GM18520 (cell line): ENCODE measurements around the gene GDI1.
A peak's percentile ranks its signal among the peaks of the same experiment; 100 is the strongest.

Experiments
- ATAC-seq: cut with Tn5 transposase; IDR thresholded peaks from one replicate; pipeline ENCODE4 v1.9.1; 2021; ENCODE audit not compliant: unreplicated experiment

The GDI1 gene

DNA sequence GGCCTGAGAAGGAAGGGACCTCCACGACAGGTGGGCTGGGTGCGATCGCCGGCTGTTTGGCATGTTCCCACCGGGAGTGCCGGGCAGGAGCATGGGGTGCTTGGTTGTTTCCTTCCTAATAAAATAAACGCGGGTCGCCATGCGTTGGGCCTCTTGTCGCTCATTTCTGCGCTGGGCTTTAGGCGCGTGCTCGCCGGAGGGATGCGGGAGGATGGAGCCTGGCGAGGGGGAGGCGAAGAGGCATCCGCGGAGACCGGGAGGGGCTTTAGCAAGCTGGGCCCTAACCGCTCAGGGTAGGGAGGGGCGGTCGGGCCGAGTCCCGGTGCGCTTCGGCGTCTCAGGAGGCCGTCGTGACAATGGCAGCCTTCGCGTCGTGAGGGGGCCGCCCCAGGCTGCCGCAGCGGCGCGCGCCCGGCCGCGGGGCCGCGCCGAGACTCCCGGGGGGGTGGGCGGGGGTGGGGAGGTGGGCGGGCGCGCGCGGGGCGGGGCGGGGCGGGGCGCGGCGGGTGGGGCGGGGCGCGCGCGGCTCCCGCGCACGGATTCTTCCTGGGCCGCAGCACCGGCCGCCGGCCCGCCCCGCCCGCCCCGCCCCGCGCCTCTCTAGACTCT lies 476 bp upstream of the GDI1 start:
- ATAC-seq = no peak

DNA sequence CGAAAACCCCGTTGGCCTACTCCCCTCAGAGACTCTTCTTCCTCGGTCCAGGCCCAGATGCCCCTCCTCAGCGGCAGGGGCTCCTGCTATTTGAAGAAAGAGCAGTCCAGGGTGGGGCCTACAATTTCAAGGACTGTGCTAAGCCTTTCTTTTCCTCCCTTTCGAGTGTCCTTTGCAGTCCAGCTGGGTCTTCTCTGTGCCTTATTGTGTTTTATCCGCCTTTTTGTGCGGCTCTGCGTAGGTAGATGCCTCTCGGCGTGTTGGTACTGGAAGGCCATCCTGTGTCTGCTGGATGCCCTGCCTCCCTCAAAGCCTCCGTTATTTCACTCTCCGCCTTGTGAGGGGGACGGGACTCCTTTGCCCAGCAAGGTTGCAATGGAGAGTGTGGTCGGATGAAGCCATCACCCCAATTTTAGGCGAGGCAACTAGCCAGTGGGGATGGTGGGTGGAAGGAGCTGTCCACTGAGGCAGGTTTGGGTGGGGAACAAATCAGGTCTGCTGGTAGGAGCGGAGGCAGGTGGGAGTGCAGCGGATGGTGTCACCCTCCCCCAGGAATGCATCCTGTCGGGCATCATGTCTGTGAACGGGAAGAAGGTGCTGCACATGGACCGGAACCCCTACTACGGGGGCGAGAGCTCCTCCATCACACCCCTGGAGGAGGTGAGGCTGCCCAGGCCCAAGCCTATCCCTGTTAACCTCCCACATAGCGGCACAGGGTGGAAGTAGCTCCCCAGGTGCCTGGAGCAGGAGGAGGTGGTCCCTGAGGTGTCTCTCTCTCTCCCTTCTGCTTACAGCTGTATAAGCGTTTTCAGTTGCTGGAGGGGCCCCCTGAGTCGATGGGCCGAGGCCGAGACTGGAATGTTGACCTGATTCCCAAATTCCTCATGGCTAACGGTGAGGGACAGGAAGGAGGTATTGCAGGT lies 1.3 kb downstream of the GDI1 start:
- no peak for ATAC-seq

- ATAC-seq = no peak
Measured at GRCh38 chrX:154439841-154440240, 2.9 kb downstream of the GDI1 start.

DNA sequence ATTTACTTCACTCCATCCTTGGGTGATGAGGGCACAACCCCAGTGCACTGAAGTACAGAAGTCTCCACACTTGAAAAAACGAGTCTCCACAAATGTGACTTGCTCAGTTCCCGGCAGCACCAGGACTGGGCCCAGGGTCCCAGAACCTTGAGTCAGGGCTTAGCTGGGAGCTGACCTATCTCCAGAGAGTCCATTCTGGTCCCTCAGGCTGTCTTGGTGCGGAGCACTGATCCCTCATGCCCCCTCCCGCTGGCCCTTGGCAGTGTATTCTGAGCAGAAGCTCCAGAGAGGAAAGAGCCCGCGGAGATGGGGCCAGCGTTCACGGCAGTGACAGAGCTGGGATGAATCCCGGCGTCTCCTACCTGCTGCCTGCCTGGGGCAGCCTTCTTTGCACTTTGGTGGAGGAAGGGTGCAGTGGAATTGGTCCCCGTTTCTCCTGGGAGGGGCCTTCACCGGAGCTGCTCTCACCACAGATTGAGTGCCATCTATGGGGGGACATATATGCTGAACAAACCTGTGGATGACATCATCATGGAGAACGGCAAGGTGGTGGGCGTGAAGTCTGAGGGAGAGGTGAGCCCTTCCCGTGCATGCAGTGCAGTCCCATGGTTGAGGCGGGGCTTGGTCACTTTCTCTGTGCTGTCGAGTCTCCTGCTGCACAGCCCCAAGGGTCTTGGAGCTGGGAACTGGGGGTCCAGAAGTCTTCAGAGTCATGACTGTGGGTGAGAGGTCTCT lies 3.8 kb downstream of the GDI1 start:
- no peak for ATAC-seq

- no peak for ATAC-seq
Measured at GRCh38 chrX:154441564-154441963, 4.6 kb downstream of the GDI1 start.

DNA sequence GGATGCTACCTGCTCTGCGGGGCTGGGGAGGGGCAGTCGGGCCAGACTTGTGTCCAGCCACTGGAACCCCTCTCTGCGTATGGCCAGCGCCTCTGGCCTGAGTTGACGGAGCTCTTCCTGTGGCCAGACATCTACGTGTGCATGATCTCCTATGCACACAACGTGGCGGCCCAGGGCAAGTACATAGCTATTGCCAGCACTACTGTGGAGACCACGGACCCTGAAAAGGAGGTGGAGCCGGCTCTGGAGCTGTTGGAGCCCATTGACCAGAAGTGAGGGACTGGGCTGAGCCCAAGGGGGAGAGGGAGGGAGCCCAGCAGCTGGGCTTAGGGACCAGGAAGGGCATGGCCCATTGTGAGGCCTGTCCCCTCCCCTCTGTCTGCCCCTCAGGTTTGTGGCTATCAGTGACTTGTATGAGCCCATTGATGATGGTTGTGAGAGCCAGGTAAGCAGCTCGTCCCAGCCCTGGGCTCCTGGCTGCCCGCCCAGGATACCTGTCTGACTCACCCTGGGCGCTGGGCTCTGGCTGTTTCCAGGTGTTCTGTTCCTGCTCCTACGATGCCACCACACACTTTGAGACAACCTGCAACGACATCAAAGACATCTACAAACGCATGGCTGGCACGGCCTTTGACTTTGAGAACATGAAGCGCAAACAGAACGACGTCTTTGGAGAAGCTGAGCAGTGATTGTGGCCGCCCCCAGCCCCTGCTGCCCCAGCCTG lies 5.2 kb downstream of the GDI1 start:
- ATAC-seq = no peak

GRCh38 chrX:154443479-154443910 lies 6.5 kb downstream of the GDI1 start:
- ATAC-seq = no peak

GRCh38 chrX:154443992-154444754 lies 7.2 kb downstream of the GDI1 start, which contains the start of gene FAM50A:
Gene FAM50A, plus strand, starts transcription at chrX:154444141. Its CDS starts 95 bp downstream, at chrX:154444236.
- peak; percentile 76 for ATAC-seq

- ATAC-seq = no peak
Measured at GRCh38 chrX:154444755-154445246, 7.8 kb downstream of the GDI1 start.

- no peak for ATAC-seq
Measured at GRCh38 chrX:154445776-154446175, 8.8 kb downstream of the GDI1 start.

DNA sequence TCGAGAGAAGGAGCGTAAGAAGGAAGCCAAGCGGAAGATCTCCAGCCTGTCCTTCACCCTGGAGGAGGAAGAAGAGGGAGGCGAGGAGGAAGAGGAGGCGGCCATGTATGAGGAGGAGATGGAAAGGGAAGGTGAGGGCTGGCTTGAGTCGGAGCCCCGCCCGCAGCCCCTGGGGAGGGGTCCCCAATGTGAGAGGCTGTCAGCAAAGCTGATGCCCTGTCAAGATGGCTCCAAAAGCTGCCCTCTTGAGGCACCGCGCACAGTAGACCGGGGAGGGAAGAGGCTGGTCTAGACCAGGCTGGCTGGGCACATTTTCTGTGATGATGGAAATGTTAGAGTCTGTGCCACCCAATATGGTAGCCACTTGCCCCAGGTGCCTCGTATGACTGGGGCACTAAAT lies 9.5 kb downstream of the GDI1 start:
- ATAC-seq = no peak

DNA sequence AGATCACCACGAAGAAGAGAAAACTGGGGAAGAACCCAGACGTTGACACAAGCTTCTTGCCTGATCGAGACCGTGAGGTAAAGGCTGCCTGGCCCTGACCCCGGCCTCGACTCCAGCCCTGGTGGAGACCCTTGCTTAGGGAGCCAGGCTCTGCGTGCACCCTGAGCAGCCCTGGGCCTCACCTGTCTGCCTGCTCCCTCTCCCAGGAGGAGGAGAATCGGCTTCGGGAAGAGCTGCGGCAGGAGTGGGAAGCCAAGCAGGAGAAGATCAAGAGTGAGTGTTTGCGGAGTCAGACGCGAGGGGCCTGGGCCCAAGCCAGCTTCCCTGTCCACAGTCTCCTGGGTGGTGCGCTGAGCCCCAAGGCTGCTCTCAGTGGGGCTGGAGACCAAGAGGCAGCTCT lies 11.5 kb downstream of the GDI1 start:
- no peak for ATAC-seq

- no peak for ATAC-seq
Measured at GRCh38 chrX:154449618-154450017, 12.7 kb downstream of the GDI1 start.

DNA sequence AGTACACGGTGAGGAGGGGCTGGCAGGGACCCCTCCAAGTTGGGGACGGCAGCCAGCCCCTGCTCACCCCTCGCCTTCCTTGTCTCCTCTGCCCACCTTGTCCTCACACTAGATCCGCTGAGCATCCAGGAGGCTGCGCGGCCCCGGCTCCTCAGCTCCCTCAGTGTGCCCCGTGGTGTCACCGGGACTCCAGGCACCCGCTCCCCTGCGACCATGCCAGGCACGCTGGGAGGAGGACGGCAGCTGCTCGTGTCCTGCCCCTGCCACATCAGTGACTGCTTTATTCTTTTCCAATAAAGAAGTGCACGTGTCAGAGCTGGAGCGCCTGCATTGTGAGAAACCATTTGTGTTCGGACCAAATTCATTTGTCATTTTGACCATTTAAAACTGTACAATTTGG lies 13.4 kb downstream of the GDI1 start:
- ATAC-seq = no peak

- ATAC-seq = no peak
Measured at GRCh38 chrX:154452823-154453222, 15.9 kb downstream of the GDI1 start.

GRCh38 chrX:154457491-154458115 lies 20.6 kb downstream of the GDI1 start:
- peak; percentile 54 for ATAC-seq

- peak; percentile 53 for ATAC-seq
Measured at GRCh38 chrX:154458116-154458953, 21.4 kb downstream of the GDI1 start, which contains the start of gene PLXNA3. Gene PLXNA3, plus strand, starts transcription at chrX:154458281. Its CDS starts 1,903 bp downstream, at chrX:154460184.

DNA sequence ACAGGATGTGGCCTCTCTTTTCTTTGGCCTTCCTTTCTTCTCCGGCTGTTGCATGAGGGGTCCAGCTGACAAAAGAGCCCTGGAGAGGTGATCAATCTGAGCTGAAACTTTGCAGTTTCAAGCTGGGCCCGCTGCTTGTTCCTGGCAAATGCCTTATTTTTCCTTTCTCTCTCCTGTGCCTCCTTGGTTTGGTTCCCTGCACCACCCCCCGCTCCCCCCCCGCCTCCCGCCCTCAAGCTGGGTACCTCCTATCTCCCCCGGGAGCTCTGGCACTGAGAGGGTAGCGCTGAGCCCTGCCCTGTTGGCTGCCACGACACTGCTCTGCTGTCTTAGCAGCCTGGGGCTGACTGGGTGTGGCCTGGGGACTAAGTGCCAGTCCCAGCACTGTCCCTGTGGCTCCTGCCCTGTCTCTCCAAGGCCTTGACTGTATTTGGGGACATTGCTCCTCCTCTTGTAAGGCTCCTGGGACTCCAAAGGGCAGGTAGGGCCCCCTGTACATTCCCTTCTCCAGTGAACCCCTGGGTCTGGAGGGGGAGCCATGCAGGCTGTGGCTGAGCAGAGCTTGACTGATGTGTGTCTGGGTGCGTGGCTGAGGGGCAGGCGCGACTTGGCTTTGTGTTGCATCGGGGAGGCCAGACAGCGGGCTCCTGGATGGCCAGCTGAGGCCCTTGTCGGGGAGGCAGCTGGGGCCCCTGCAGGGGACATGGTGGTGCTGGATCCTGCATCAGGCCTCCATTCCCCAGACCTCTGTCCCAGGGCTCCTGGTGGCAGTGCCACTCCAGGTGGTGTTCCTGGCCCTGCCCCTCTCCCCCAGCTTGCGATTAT lies 22.2 kb downstream of the GDI1 start:
- no peak for ATAC-seq
